NCI-H524 (cell line): ENCODE measurements around the gene PTGIS.
A peak's percentile ranks its signal among the peaks of the same experiment; 100 is the strongest.

Source experiments
- DNase-seq, 2 experiments: peaks; one replicate each; lab custom pipeline; 2025; lab: John Stamatoyannopoulos, UW

PTGIS gene

DNA sequence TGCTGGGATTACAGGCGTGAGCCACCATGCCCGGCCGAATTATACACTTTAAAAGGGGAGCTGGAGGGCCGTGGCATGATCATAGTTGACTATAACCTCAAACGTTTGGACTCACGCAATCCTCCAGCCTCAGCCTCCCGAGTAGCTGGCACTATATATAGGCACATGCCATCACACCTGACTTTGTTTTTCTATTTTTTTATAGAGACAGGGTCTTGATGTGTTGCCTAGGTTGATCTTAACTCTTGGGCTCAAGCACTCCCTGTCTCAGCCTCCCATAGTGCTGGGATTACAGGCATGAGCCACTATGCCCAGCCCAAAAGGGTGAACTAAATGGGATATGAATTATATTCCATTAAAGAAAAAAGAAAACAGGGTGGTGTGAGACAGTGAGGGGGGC lies 7.8 kb downstream of the PTGIS start:
- DNase-seq = no peak

GRCh38 chr20:49559411-49560081 lies 8.4 kb downstream of the PTGIS start:
- no peak for DNase-seq

DNA sequence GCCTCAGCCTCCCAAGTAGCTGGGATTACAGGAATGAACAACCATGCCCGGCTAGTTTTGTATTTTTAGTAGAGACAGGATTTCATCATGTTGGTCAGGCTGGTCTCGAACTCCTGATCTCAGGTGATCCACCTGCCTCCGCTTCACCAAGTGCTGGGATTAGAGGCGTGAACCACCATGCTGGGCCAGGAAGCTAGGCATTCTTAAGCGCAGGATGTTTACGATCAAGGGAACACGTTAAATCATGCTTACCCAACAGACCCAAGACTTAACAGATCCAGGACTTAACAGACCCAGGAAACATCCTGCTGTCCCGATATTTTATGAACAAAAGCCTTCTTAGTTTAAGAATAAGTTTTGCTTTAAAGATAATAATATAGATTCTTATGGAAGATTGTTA lies 9.1 kb downstream of the PTGIS start:
- no peak for DNase-seq

GRCh38 chr20:49557449-49557848 lies 10.5 kb downstream of the PTGIS start:
- DNase-seq = no peak

GRCh38 chr20:49556621-49557020 lies 11.3 kb downstream of the PTGIS start:
- DNase-seq = no peak

DNA sequence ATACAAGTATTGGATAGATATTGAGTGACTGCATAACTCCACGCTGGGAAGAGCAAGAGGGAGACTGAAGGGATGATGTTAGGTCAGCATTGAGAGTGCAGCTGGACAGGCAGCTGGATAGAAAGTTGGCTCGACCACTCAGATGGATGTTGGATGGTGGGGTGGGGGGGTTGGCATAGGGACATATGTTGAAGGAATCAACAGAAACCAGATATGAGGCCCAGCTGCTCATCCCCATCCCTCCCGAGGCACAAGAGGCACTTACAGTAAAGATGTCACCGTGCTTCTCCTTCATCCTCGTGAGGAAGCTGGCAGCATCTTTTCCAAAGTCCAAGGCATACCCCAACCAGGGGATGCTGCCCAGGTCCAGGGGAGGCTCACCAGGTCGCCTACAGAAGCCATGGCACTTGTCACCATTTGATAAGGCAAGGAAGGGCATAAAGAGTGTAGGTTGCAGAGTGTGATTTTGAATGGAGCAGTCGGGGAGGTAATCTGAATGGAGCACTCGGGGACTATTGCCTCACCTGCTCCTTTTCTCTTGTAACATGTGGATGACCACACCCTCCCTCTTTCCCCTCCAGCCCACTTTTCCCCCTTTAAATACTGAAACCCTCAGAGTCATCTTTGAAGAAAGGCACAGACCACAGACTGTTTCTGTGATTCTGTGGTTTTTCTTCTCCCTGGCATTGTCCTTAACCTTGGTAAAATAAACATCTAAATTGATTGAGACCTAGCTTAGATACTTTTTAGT lies 18.0 kb downstream of the PTGIS start:
- DNase-seq = peak; percentile 94 to 95

- DNase-seq = no peak
These were observed 19.5 kb downstream of the PTGIS start for GRCh38 chr20:49548371-49548947.

- peak in 1 of 2 experiments; percentile 8 for DNase-seq
These were observed 22.4 kb downstream of the PTGIS start for GRCh38 chr20:49545572-49545971.

- no peak for DNase-seq
These were observed 23.4 kb downstream of the PTGIS start for GRCh38 chr20:49544535-49544934.

DNA sequence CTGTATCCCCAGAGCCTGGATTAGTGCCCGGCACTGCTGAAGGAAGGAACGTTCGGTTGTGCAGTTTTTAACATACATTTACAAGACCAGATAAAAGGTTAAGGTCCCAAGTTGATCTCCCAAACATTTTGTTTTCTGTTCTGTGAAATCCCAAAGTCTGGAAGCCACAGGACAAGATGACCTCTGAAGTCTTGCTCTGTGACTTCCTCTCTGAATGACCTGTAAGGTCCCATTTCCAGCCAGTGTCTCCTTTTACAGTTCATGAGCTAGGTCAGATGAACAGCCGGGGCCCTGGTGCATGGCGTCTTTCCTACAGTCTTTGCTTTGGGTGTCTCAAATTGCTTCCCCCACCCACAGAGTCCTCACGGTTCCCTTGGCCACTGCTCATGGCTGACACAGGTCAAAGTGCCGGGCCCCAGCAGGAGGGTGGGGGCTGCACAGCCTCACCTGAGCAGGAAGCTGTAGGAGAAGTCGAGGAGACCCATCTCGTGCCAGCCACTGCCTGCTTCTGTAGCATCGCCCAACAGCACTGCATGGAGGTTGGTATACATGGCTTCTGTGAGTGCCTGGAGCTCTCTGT lies 24.0 kb downstream of the PTGIS start:
- DNase-seq = no peak

GRCh38 chr20:49543071-49543857 lies 24.7 kb downstream of the PTGIS start:
- DNase-seq = no peak

DNA sequence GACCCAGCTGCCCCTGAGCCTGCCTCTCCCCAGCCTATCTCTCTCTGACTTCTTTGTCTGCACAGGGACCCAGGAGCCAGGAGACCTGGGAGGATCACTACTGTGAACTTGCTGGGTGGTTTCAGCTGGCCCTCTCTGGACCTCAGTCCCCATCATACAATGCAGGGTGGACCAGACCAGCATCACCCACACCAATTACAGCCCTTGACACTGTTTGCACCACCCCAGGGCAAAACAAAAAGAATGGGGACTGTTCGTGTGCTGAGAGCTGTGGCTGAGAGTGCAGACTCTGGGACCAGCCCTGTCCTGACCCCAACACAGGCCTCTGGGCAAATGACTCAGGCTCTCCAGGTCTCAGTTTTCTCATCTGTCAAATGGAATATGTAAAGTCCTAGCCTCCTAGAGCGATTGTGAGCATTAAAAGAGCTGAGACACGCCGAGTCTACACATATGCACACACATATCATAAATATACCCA lies 25.4 kb downstream of the PTGIS start:
- no peak for DNase-seq

GRCh38 chr20:49541733-49542513 lies 26.0 kb downstream of the PTGIS start:
- DNase-seq = peak; percentile 88 to 93

- DNase-seq = no peak
These were observed 27.1 kb downstream of the PTGIS start for GRCh38 chr20:49540687-49541435.

DNA sequence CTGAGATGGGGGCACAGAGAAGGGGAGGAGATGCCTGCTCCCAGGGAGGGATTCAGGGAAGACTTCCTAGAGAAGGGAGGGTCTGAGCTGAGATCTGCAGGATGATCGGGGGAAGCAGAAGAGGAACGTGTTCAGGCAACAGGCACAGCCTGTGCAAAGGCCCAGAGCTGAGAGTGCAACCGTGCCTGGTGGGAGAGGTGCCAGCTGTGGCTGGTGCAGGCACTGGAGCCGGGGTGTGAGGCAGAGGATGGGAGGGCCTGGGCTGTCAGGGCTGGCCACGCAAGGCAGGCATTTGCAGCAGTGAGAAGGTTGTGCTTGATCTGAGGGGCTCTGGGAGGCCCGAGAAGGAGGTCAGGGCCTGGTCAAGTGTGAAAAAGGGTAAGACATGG lies 27.7 kb downstream of the PTGIS start:
- no peak for DNase-seq

- peak; percentile 32 to 73 for DNase-seq
These were observed 28.3 kb downstream of the PTGIS start for GRCh38 chr20:49539481-49540231.

DNA sequence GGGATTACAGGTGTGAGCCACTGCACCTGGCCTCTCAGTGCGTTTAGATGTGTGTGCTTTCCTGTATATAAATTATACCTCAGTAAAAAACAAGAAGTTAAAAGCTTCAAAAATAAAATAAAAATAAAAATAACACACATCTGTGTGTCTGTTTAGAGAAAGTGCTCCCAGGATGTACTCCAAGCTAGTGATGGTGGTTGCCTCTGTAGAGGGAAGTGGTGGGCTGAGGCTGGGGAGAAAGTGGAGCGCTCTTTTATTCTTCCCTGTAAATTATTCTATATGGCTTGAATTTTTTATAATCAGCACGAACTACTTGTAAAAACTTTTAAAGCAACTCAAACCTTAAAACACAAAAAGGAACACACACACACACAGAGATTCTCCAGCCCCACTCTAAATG lies 29.0 kb downstream of the PTGIS start:
- DNase-seq = no peak

DNA sequence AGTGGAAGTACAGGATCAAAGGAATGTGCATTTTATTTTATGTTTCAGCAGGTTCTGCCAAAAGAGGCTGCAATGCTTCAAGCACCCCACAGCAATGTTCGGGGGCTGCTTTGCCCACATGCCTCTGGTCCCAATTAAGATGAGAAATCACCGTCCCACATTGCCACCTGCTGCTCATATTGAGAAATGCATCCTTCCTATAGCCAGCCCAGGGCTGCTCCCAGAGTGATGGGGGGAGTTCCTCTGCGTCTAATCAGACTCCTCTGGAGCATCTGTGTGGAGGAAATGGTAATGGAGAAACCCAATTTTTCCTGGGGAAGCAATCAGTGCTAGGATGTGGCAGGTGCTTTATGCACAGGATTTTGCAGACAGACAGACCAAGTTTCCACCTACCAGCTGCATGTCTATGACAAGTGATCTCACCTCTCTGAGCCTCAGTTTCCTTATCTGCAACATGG lies 33.7 kb downstream of the PTGIS start:
- peak; percentile 41 to 82 for DNase-seq

DNA sequence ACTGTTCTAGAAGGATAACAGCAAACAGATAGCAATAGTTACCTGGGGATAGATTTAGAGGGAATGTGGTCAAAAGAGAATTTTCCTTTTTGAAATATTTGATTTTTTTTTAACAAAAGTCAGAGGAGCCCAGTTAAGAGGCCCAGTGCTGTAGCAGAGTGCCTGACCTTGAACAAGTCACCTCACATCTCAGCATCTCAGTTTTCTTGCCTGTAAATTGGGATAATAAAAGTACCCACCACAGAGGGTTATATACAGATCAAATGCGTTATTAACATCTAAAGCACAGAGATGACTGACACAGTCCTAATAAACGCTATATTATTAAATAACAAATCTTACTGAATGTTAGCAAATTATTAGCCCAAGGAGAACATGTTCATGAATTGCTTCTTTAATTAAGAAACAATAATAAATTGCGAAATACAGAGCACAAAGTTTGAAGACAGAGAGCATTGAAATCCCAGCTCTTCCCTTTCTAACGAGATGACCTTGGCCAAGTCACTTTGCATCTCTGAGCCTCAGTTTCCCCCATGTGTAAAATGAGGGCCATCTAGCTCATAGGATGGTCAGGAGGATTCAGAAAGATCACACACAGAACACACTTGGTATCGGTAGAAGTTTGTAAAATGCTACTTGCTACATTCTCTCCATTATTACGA lies 35.5 kb downstream of the PTGIS start:
- no peak for DNase-seq
